GM12873 (cell line): Measurements from ENCODE around the gene LRRK1.

Experiments
- CTCF ChIP-seq: IDR thresholded peaks from 2 replicates; pipeline ENCODE4 v1.5.1; 2012; ENCODE audit warnings: low read depth, mild to moderate bottlenecking, moderate library complexity, low read length, control low read depth; ENCODE audit not compliant: insufficient read depth; ENCODE audit errors: missing control alignments

Gene LRRK1

GRCh38 chr15:101024073-101024695 is 105.0 kb downstream of the LRRK1 start:
- no peak for TF ChIP-seq CTCF

GRCh38 chr15:101024706-101025500 is 105.7 kb downstream of the LRRK1 start:
- no peak for TF ChIP-seq CTCF

DNA sequence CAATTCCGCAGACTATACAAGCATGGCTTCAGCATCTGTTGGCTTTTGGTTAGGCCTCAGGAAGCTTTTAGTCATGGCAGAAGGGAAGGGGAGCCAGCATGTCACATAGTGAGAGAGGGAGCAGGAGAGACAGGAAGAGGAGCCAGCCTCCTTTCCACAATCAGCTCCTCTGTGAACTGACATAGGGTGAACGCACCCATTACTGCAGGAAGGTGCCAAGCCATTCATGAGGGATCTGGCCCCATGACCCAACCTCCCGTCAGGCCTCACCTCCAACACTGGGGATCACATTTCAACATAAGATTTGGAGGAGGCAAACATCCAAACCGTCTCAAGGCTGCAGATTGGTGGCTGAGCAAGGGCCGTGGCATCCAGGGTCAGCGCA is 106.3 kb downstream of the LRRK1 start:
- no peak for TF ChIP-seq CTCF

- no peak for TF ChIP-seq CTCF
These were observed 106.9 kb downstream of the LRRK1 start for GRCh38 chr15:101025896-101026631.

- TF ChIP-seq CTCF, result no peak
These were observed 107.6 kb downstream of the LRRK1 start for GRCh38 chr15:101026656-101027272.

GRCh38 chr15:101027273-101027901 is 108.2 kb downstream of the LRRK1 start:
- TF ChIP-seq CTCF, result no peak
